ENCODE measurements around the gene SPTB.
A peak's percentile ranks its signal among the peaks of the same experiment; 100 is the strongest.

Gene SPTB

GRCh38 chr14:64880221-64881121 is 764 bp upstream of the SPTB start:
- Histone ChIP-seq H3K27me3 (replicated peaks; ENCODE audit: control insufficient read depth, insufficient read depth, low read length) (peaks cover 76% of the 10 kb centered on the region), H3K4me1 (ENCODE audit: control insufficient read depth, insufficient read depth, low read length) (peaks cover 3% of the 10 kb centered on the region), H3K9ac (ENCODE audit: low read length) (no peak overlapping the region), H3K36me3 (ENCODE audit: control insufficient read depth, insufficient read depth, low read length, severe bottlenecking) (no peaks in the 10 kb centered on the region), H3K4me3 (ENCODE audit: low read length) (peak overlapping the region; percentile 62), H3K9me3 (ENCODE audit: control insufficient read depth, low read length) (no peaks in the 10 kb centered on the region)
- DNase-seq (ENCODE audit: low read depth) = peak; percentile 44

GRCh38 chr14:64878837-64879634 is 671 bp downstream of the SPTB start:
- Histone ChIP-seq H3K9me3 (ENCODE audit: control insufficient read depth, low read length) (no peaks in the 10 kb centered on the region), H3K4me3 (ENCODE audit: low read length) (no peak overlapping the region), H3K27me3 (replicated peaks; ENCODE audit: control insufficient read depth, insufficient read depth, low read length) (peaks cover 78% of the 10 kb centered on the region), H3K36me3 (ENCODE audit: control insufficient read depth, insufficient read depth, low read length, severe bottlenecking) (no peaks in the 10 kb centered on the region), H3K4me1 (ENCODE audit: control insufficient read depth, insufficient read depth, low read length) (peaks cover 3% of the 10 kb centered on the region), H3K9ac (ENCODE audit: low read length) (no peak overlapping the region)
- peak; percentile 9 for DNase-seq (ENCODE audit: low read depth)

- H3K27me3 ChIP-seq (replicated peaks; ENCODE audit: control insufficient read depth, insufficient read depth, low read length) = peaks cover 68% of the 10 kb centered on the region
- H3K9me3 ChIP-seq (ENCODE audit: control insufficient read depth, low read length) = no peaks in the 10 kb centered on the region
- no peak for DNase-seq (ENCODE audit: low read depth)
- no peak overlapping the region for H3K4me3 ChIP-seq (ENCODE audit: low read length)
- H3K9ac ChIP-seq (ENCODE audit: low read length) = no peak overlapping the region
- H3K36me3 ChIP-seq (ENCODE audit: control insufficient read depth, insufficient read depth, low read length, severe bottlenecking) = no peaks in the 10 kb centered on the region
- H3K4me1 ChIP-seq (ENCODE audit: control insufficient read depth, insufficient read depth, low read length) = peaks cover 3% of the 10 kb centered on the region
Measured at GRCh38 chr14:64877846-64878245, 1.9 kb downstream of the SPTB start.

- Histone ChIP-seq H3K27me3 (replicated peaks; ENCODE audit: control insufficient read depth, insufficient read depth, low read length) (peaks cover 53% of the 10 kb centered on the region), H3K9ac (ENCODE audit: low read length) (no peak overlapping the region), H3K9me3 (ENCODE audit: control insufficient read depth, low read length) (peaks cover 5% of the 10 kb centered on the region), H3K36me3 (ENCODE audit: control insufficient read depth, insufficient read depth, low read length, severe bottlenecking) (no peaks in the 10 kb centered on the region), H3K4me1 (ENCODE audit: control insufficient read depth, insufficient read depth, low read length) (peaks cover 1% of the 10 kb centered on the region), H3K4me3 (ENCODE audit: low read length) (no peak overlapping the region)
- no peak for DNase-seq (ENCODE audit: low read depth)
Measured at GRCh38 chr14:64875350-64875749, 4.4 kb downstream of the SPTB start.

GRCh38 chr14:64873506-64874219 is 6.0 kb downstream of the SPTB start:
- Histone ChIP-seq H3K4me1 (ENCODE audit: control insufficient read depth, insufficient read depth, low read length) (no peaks in the 10 kb centered on the region), H3K27me3 (replicated peaks; ENCODE audit: control insufficient read depth, insufficient read depth, low read length) (peaks cover 54% of the 10 kb centered on the region), H3K9ac (ENCODE audit: low read length) (no peak overlapping the region), H3K4me3 (ENCODE audit: low read length) (no peak overlapping the region), H3K36me3 (ENCODE audit: control insufficient read depth, insufficient read depth, low read length, severe bottlenecking) (no peaks in the 10 kb centered on the region), H3K9me3 (ENCODE audit: control insufficient read depth, low read length) (peaks cover 5% of the 10 kb centered on the region)
- DNase-seq (ENCODE audit: low read depth) = peak; percentile 16

GRCh38 chr14:64871344-64871743 is 8.4 kb downstream of the SPTB start:
- peaks cover 5% of the 10 kb centered on the region for H3K9me3 ChIP-seq (ENCODE audit: control insufficient read depth, low read length)
- no peak overlapping the region for H3K9ac ChIP-seq (ENCODE audit: low read length)
- H3K4me1 ChIP-seq (ENCODE audit: control insufficient read depth, insufficient read depth, low read length) = no peaks in the 10 kb centered on the region
- peaks cover 51% of the 10 kb centered on the region for H3K27me3 ChIP-seq (replicated peaks; ENCODE audit: control insufficient read depth, insufficient read depth, low read length)
- no peaks in the 10 kb centered on the region for H3K36me3 ChIP-seq (ENCODE audit: control insufficient read depth, insufficient read depth, low read length, severe bottlenecking)
- no peak for DNase-seq (ENCODE audit: low read depth)
- no peak overlapping the region for H3K4me3 ChIP-seq (ENCODE audit: low read length)

- Histone ChIP-seq H3K9me3 (ENCODE audit: control insufficient read depth, low read length) (peaks cover 5% of the 10 kb centered on the region), H3K9ac (ENCODE audit: low read length) (no peak overlapping the region), H3K4me1 (ENCODE audit: control insufficient read depth, insufficient read depth, low read length) (no peaks in the 10 kb centered on the region), H3K27me3 (replicated peaks; ENCODE audit: control insufficient read depth, insufficient read depth, low read length) (peaks cover 52% of the 10 kb centered on the region), H3K36me3 (ENCODE audit: control insufficient read depth, insufficient read depth, low read length, severe bottlenecking) (no peaks in the 10 kb centered on the region), H3K4me3 (ENCODE audit: low read length) (no peak overlapping the region)
- no peak for DNase-seq (ENCODE audit: low read depth)
Measured at GRCh38 chr14:64870160-64870559, 9.5 kb downstream of the SPTB start.

- Histone ChIP-seq H3K4me3 (ENCODE audit: low read length) (no peak overlapping the region), H3K4me1 (ENCODE audit: control insufficient read depth, insufficient read depth, low read length) (no peaks in the 10 kb centered on the region), H3K36me3 (ENCODE audit: control insufficient read depth, insufficient read depth, low read length, severe bottlenecking) (no peaks in the 10 kb centered on the region), H3K27me3 (replicated peaks; ENCODE audit: control insufficient read depth, insufficient read depth, low read length) (peaks cover 50% of the 10 kb centered on the region), H3K9ac (ENCODE audit: low read length) (no peak overlapping the region), H3K9me3 (ENCODE audit: control insufficient read depth, low read length) (peaks cover 11% of the 10 kb centered on the region)
- DNase-seq (ENCODE audit: low read depth) = no peak
Measured at GRCh38 chr14:64868841-64869240, 10.9 kb downstream of the SPTB start.

GRCh38 chr14:64868379-64868778 is 11.3 kb downstream of the SPTB start:
- Histone ChIP-seq H3K27me3 (replicated peaks; ENCODE audit: control insufficient read depth, insufficient read depth, low read length) (peaks cover 53% of the 10 kb centered on the region), H3K36me3 (ENCODE audit: control insufficient read depth, insufficient read depth, low read length, severe bottlenecking) (no peaks in the 10 kb centered on the region), H3K4me3 (ENCODE audit: low read length) (no peak overlapping the region), H3K9me3 (ENCODE audit: control insufficient read depth, low read length) (peaks cover 11% of the 10 kb centered on the region), H3K9ac (ENCODE audit: low read length) (no peak overlapping the region), H3K4me1 (ENCODE audit: control insufficient read depth, insufficient read depth, low read length) (no peaks in the 10 kb centered on the region)
- DNase-seq (ENCODE audit: low read depth) = no peak

GRCh38 chr14:64867182-64867581 is 12.5 kb downstream of the SPTB start:
- peaks cover 7% of the 10 kb centered on the region for H3K9me3 ChIP-seq (ENCODE audit: control insufficient read depth, low read length)
- no peaks in the 10 kb centered on the region for H3K36me3 ChIP-seq (ENCODE audit: control insufficient read depth, insufficient read depth, low read length, severe bottlenecking)
- H3K9ac ChIP-seq (ENCODE audit: low read length) = no peak overlapping the region
- DNase-seq (ENCODE audit: low read depth) = no peak
- H3K4me1 ChIP-seq (ENCODE audit: control insufficient read depth, insufficient read depth, low read length) = no peaks in the 10 kb centered on the region
- H3K4me3 ChIP-seq (ENCODE audit: low read length) = no peak overlapping the region
- H3K27me3 ChIP-seq (replicated peaks; ENCODE audit: control insufficient read depth, insufficient read depth, low read length) = peaks cover 60% of the 10 kb centered on the region

GRCh38 chr14:64865992-64866391 is 13.7 kb downstream of the SPTB start:
- H3K4me1 ChIP-seq (ENCODE audit: control insufficient read depth, insufficient read depth, low read length) = no peaks in the 10 kb centered on the region
- no peak overlapping the region for H3K9ac ChIP-seq (ENCODE audit: low read length)
- no peaks in the 10 kb centered on the region for H3K36me3 ChIP-seq (ENCODE audit: control insufficient read depth, insufficient read depth, low read length, severe bottlenecking)
- no peak for DNase-seq (ENCODE audit: low read depth)
- peaks cover 6% of the 10 kb centered on the region for H3K9me3 ChIP-seq (ENCODE audit: control insufficient read depth, low read length)
- peaks cover 68% of the 10 kb centered on the region for H3K27me3 ChIP-seq (replicated peaks; ENCODE audit: control insufficient read depth, insufficient read depth, low read length)
- H3K4me3 ChIP-seq (ENCODE audit: low read length) = no peak overlapping the region
